Measurements from ENCODE around the gene XRCC6. TPM values are rescaled to one million over a fixed set of nuclear protein-coding genes. Genes with fewer than 3 reads are reported as not detected.

XRCC6 gene
- total and polyA plus RNA-seq, 9 of the 15 experiments (the other 6 are each of a cell fraction or from before 2014, with no cell fraction given): 151 to 440 (median 318) TPM

DNA sequence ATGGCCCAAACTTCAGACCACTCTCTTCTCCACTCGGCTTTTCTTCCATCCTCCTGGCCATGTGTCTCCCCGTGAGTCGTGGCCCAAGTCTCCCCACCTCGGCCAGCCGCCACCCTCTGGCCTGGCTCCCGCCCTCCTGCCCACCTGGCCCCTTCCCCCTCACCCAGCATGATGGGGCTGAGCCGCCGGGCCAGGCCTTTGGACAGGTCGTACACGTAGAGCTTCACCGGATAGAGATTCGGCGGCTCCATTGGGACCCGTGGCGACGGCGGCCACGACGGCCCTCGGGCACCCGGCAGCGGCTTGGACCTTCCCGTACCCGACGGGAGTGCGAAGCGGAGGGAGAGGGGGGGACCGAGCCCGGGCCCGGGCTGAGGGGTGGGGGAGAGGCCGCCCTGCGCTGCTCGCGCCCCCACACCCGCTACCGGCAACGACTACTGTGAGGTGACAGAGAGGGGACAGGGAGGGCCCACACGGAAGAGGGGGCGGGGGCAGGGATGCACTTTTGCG lies 451 bp upstream of the XRCC6 start, which contains the start of gene DESI1 (continued):
- TF ChIP-seq MGA (IDR thresholded peaks at IDR 0.05): peak; percentile 70
- no peak for TF ChIP-seq TSC22D4 (tag; IDR thresholded peaks at IDR 0.05)
- TF ChIP-seq YY1 (IDR thresholded peaks at IDR 0.05; ENCODE audit: borderline replicate concordance in 1 of 3, control insufficient read depth in 1 of 3, extremely low read depth in 1 of 3, insufficient read depth in 3 of 3, insufficient read length in 1 of 3, insufficient replicate concordance in 2 of 3, low read depth in 1 of 3, low read length in 2 of 3): peak in 1 of 3 experiments; percentile 44
- TF ChIP-seq PRDM10 (IDR thresholded peaks at IDR 0.05; ENCODE audit: partially characterized antibody): peak; percentile 63
- TF ChIP-seq CBX1 (IDR thresholded peaks at IDR 0.05; ENCODE audit: low read depth): peak; percentile 22; the same call in 1 of the 2 replicates
- no peak for TF ChIP-seq XRCC4 (IDR thresholded peaks at IDR 0.05; ENCODE audit: extremely low read depth, insufficient read depth, insufficient read length)

Measured in K562 (cell line).